ENCODE results near the gene PGM2L1.

The PGM2L1 gene

DNA sequence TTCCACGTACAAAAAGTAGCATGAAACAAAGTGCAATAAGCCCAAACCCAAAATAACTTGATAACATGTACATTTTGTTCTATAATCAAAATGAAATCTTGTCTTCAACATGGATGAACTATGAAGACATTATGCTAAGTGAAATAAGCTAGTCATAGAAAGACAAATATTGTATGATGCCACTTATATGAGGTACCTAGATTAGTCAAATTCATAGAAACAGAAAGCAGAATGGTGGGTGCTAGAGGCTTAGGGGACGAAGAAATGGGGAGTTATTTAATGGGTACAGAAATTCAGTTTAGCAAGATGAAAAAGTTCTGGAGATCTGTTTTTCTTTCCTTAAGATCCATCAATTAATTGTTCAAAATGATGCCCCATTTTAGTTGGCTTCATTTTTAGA lies 7.5 kb downstream of the PGM2L1 start:
- no peak for ATAC-seq
- TF ChIP-seq PPARA (CRISPR knock-in tag; IDR thresholded peaks at IDR 0.05; ENCODE audit: borderline replicate concordance): no peak
- TF ChIP-seq RARB (CRISPR knock-in tag; IDR thresholded peaks at IDR 0.05): no peak
- TF ChIP-seq TOX (CRISPR knock-in tag; IDR thresholded peaks at IDR 0.05; ENCODE audit: borderline replicate concordance): no peak
- no peak for TF ChIP-seq ZFP30 (CRISPR knock-in tag; IDR thresholded peaks at IDR 0.05)
- TF ChIP-seq ZNF565 (CRISPR knock-in tag; conservative IDR thresholded peaks at IDR 0.05; ENCODE audit: low read depth): no peak
- no peak for TF ChIP-seq ZC3H10 (CRISPR knock-in tag; IDR thresholded peaks at IDR 0.05)
- TF ChIP-seq, protein P1, sequence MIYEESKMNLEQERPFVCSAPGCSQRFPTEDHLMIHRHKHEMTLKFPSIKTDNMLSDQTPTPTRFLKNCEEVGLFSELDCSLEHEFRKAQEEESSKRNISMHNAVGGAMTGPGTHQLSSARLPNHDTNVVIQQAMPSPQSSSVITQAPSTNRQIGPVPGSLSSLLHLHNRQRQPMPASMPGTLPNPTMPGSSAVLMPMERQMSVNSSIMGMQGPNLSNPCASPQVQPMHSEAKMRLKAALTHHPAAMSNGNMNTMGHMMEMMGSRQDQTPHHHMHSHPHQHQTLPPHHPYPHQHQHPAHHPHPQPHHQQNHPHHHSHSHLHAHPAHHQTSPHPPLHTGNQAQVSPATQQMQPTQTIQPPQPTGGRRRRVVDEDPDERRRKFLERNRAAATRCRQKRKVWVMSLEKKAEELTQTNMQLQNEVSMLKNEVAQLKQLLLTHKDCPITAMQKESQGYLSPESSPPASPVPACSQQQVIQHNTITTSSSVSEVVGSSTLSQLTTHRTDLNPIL (CRISPR knock-in tag; IDR thresholded peaks at IDR 0.05; ENCODE audit: low read depth): no peak
- no peak for TF ChIP-seq ZNF70 (CRISPR knock-in tag; IDR thresholded peaks at IDR 0.05)
- TF ChIP-seq ZFP3 (CRISPR knock-in tag; IDR thresholded peaks at IDR 0.05): no peak
- TF ChIP-seq BACH2 (CRISPR knock-in tag; IDR thresholded peaks at IDR 0.05; ENCODE audit: borderline replicate concordance): no peak
- TF ChIP-seq TCF4 (CRISPR knock-in tag; IDR thresholded peaks at IDR 0.05; ENCODE audit: borderline replicate concordance): no peak

DNA sequence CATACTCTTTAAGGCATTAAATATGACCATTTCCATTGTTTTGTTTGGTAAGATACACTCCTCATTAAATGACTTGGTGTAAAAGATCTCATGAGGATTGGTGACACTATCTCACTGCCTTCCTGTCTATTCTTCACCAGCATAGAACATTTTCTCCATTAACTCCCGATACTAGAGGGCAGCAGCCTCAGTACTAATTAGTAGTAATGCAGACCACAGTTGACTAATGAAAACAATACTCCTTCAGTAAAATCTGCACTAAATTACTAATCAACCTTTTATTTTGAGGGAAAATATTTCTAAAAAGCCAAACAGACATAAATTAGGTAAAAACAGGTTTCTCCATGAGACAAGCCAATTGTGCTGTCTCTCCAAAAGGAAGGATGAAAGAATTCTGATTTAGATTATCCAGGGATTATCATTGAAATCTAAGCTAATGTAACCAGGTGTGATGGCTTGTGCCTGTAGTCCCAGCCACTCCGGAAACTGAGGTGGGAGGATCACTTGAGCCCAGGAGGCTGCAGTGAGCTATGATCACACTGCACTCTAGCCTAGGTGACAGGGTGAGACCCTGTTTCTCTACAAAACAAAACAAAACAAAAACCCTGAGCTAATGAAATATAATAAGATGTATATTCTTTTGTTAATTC lies 9.4 kb downstream of the PGM2L1 start:
- peak; percentile 89 for ATAC-seq
- TF ChIP-seq ZFP30 (CRISPR knock-in tag; IDR thresholded peaks at IDR 0.05) (no peak), ZC3H10 (CRISPR knock-in tag; IDR thresholded peaks at IDR 0.05) (no peak), ZNF70 (CRISPR knock-in tag; IDR thresholded peaks at IDR 0.05) (no peak), ESRRG (CRISPR knock-in tag; IDR thresholded peaks at IDR 0.05) (no peak), OSR1 (CRISPR knock-in tag; IDR thresholded peaks at IDR 0.05) (no peak), TOX (CRISPR knock-in tag; IDR thresholded peaks at IDR 0.05; ENCODE audit: borderline replicate concordance) (no peak), TCF4 (CRISPR knock-in tag; IDR thresholded peaks at IDR 0.05; ENCODE audit: borderline replicate concordance) (peak; percentile 37; the same call in 1 of the 2 replicates)
- TF ChIP-seq, protein P2, sequence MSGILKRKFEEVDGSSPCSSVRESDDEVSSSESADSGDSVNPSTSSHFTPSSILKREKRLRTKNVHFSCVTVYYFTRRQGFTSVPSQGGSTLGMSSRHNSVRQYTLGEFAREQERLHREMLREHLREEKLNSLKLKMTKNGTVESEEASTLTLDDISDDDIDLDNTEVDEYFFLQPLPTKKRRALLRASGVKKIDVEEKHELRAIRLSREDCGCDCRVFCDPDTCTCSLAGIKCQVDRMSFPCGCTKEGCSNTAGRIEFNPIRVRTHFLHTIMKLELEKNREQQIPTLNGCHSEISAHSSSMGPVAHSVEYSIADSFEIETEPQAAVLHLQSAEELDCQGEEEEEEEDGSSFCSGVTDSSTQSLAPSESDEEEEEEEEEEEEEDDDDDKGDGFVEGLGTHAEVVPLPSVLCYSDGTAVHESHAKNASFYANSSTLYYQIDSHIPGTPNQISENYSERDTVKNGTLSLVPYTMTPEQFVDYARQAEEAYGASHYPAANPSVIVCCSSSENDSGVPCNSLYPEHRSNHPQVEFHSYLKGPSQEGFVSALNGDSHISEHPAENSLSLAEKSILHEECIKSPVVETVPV (CRISPR knock-in tag; IDR thresholded peaks at IDR 0.05): no peak

DNA sequence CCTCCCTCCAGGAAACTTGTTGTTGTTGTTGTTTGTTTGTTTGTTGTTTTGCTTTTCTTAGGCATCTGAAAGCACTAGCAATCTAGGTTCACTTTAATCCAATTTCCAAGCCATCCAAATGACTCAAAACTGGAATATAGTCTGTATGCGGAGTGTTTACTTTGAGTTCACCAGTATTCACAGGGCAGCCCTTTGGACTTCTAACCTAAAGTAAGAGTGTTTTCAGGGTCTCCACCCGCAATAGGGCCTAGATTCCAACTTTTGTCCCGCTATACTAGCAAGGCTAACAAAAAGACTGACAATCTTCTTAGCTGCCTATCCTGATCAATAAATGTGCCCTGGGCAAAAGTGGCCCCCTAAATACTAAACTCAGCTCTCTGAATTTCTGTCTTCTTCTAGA lies 13.6 kb downstream of the PGM2L1 start:
- TF ChIP-seq ARNTL (CRISPR knock-in tag; IDR thresholded peaks at IDR 0.05; ENCODE audit: borderline replicate concordance, low read depth): no peak
- TF ChIP-seq ZC3H10 (CRISPR knock-in tag; IDR thresholded peaks at IDR 0.05): no peak
- no peak for TF ChIP-seq ZNF565 (CRISPR knock-in tag; conservative IDR thresholded peaks at IDR 0.05; ENCODE audit: low read depth)
- TF ChIP-seq CSDC2 (CRISPR knock-in tag; IDR thresholded peaks at IDR 0.05): no peak
- no peak for TF ChIP-seq ZNF70 (CRISPR knock-in tag; IDR thresholded peaks at IDR 0.05)
- TF ChIP-seq BACH2 (CRISPR knock-in tag; IDR thresholded peaks at IDR 0.05; ENCODE audit: borderline replicate concordance): no peak
- no peak for ATAC-seq

DNA sequence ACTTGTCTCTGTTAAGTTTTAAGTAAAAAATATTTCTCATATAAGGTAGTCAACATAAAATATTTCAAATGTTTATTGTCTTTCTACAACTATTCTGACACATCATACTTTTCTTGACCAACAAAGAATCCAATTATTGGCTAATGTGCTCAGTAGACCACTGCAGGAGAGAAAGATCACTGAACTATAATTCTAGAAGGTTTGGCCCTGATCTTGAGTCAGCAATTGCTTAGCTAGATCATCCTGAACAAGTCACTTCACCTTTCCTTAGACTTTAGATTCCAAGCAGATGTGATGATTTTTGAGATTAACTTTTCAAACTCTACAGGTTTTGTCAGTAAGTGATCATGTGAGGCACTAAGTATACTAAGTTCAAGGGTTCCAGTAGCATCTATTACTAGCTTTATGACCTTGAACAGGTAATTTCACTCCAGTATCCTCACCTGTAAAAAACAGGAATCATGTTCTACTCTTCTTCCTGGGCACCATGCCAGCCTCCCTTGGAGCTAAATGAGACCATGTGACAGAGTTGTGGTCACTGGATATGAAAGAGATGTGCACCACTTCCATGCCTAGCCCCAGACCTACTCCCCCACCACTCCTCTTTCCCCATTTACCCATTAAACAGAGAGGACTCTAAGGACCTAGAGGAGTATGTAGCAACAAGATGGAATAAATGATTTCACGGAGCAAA lies 17.3 kb downstream of the PGM2L1 start:
- TF ChIP-seq CSDC2 (CRISPR knock-in tag; IDR thresholded peaks at IDR 0.05) (no peak), ARNTL (CRISPR knock-in tag; IDR thresholded peaks at IDR 0.05; ENCODE audit: borderline replicate concordance, low read depth) (no peak), ZNF70 (CRISPR knock-in tag; IDR thresholded peaks at IDR 0.05) (no peak), OSR1 (CRISPR knock-in tag; IDR thresholded peaks at IDR 0.05) (no peak), ESRRG (CRISPR knock-in tag; IDR thresholded peaks at IDR 0.05) (no peak), ZFP3 (CRISPR knock-in tag; IDR thresholded peaks at IDR 0.05) (no peak), ZNF8 (CRISPR knock-in tag; IDR thresholded peaks at IDR 0.05) (no peak), GLIS3 (CRISPR knock-in tag; IDR thresholded peaks at IDR 0.05) (no peak)
- TF ChIP-seq, protein P1 (CRISPR knock-in tag; IDR thresholded peaks at IDR 0.05; ENCODE audit: low read depth): no peak
- TF ChIP-seq, protein P3, sequence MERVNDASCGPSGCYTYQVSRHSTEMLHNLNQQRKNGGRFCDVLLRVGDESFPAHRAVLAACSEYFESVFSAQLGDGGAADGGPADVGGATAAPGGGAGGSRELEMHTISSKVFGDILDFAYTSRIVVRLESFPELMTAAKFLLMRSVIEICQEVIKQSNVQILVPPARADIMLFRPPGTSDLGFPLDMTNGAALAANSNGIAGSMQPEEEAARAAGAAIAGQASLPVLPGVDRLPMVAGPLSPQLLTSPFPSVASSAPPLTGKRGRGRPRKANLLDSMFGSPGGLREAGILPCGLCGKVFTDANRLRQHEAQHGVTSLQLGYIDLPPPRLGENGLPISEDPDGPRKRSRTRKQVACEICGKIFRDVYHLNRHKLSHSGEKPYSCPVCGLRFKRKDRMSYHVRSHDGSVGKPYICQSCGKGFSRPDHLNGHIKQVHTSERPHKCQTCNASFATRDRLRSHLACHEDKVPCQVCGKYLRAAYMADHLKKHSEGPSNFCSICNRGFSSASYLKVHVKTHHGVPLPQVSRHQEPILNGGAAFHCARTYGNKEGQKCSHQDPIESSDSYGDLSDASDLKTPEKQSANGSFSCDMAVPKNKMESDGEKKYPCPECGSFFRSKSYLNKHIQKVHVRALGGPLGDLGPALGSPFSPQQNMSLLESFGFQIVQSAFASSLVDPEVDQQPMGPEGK (CRISPR knock-in tag; IDR thresholded peaks at IDR 0.05; ENCODE audit: borderline replicate concordance): no peak
- TF ChIP-seq, protein P2 (CRISPR knock-in tag; IDR thresholded peaks at IDR 0.05): no peak
- TF ChIP-seq, protein P4, sequence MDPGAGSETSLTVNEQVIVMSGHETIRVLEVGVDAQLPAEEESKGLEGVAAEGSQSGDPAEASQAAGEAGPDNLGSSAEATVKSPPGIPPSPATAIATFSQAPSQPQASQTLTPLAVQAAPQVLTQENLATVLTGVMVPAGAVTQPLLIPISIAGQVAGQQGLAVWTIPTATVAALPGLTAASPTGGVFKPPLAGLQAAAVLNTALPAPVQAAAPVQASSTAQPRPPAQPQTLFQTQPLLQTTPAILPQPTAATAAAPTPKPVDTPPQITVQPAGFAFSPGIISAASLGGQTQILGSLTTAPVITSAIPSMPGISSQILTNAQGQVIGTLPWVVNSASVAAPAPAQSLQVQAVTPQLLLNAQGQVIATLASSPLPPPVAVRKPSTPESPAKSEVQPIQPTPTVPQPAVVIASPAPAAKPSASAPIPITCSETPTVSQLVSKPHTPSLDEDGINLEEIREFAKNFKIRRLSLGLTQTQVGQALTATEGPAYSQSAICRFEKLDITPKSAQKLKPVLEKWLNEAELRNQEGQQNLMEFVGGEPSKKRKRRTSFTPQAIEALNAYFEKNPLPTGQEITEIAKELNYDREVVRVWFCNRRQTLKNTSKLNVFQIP (CRISPR knock-in tag; IDR thresholded peaks at IDR 0.05; ENCODE audit: borderline replicate concordance, low read depth): no peak
- ATAC-seq: no peak; the same call in 2 of the 3 replicates

Data from SK-N-SH treated with all-trans-retinoic acid at 6 μM for 48 hours (cell line).